Adrenal gland (tissue), 12 donors: Measurements from ENCODE around the gene PTCRA. TPM values are rescaled to one million over a fixed set of nuclear protein-coding genes. Genes with fewer than 3 reads are reported as not detected.
A peak's percentile ranks its signal among the peaks of the same experiment; 100 is the strongest.
"Not testable (repeated sequence)": the region's sequence is repeated elsewhere in the genome, so short reads cannot be mapped to it uniquely, and the experiment has no call there.

ENCODE experiments used
- DNase-seq, 7 donors: peaks; one replicate each; pipeline ENCODE4 v3.0.0-alpha.2; 2019 to 2020
- H3K27ac ChIP-seq, 5 donors: fragments of 200-600 bp; sonication (generic) in 4 of 5; 1 replicate in 3 of 5; 2 replicates in 2 of 5; pipeline versions ENCODE4 v1.5.1 to v1.8.0; 2016 to 2020; ENCODE audit warnings: mild to moderate bottlenecking in 1 of 5
- H3K27me3 ChIP-seq: fragments of 200-600 bp; 2 replicates; pipeline ENCODE4 v1.8.0; 2021
- H3K36me3 ChIP-seq, 2 donors: fragments of 200-600 bp; replicated peaks in 1 of 2; 1 replicate in 1 of 2; 2 replicates in 1 of 2; pipeline versions ENCODE4 v1.5.1 to v1.8.0; 2018 to 2022
- H3K4me1 ChIP-seq, 2 donors: fragments of 200-600 bp; replicated peaks in 1 of 2; 1 replicate in 1 of 2; 2 replicates in 1 of 2; pipeline versions ENCODE4 v1.5.1 to v1.8.0; 2018 to 2021
- H3K4me3 ChIP-seq, 4 donors: fragments of 200-600 bp; sonication (generic) in 3 of 4; one replicate each; pipeline ENCODE4 v1.5.1; 2016 to 2018
- H3K9me3 ChIP-seq, 3 donors: fragments of 200-600 bp; sonication (generic) in 1 of 3; replicated peaks in 1 of 3; 1 replicate in 2 of 3; 2 replicates in 1 of 3; pipeline versions ENCODE4 v1.5.1 to v1.8.0; 2016 to 2021
- CTCF ChIP-seq, 6 experiments: fragments of 450-650 bp in 4 of 6; fragments of 200-600 bp in 2 of 6; sonication (generic) in 1 of 6; IDR thresholded peaks; 1 replicate in 5 of 6; 2 replicates in 1 of 6; pipeline versions ENCODE4 v1.5.1 to v1.8.0; 2016 to 2021; ENCODE audit warnings: antibody characterized with exemption in 6 of 6, mild to moderate bottlenecking in 2 of 6, moderate library complexity in 1 of 6
- POLR2A ChIP-seq, 2 donors: fragments of 450-650 bp; IDR thresholded peaks; one replicate each; pipeline ENCODE4 v1.6.1; 2017; ENCODE audit warnings: antibody characterized with exemption in 2 of 2, mild to moderate bottlenecking in 2 of 2, moderate library complexity in 1 of 2
- WGBS, 4 donors: extraction: QIAGEN DNeasy Blood & Tissue Kit in 2 of 4; methylation state at CpG; one replicate each; pipeline versions ENCODE4 v1.1.5 to v1.1.7; 2013 to 2017; 5-methylcytosine and 5-hydroxymethylcytosine counted together
- intact Hi-C, 2 donors: fragments of 100-400 bp; cut with DNase I; formaldehyde crosslinking; loops; one replicate each; pipeline versions ENCODE4 v1.14.1 to v1.15.0; 2022 to 2023
- polyA plus RNA-seq, 3 donors: library from polyadenylated mRNA; stranded (reverse); fragments of 200-250 nt in 2 of 3; fragments of 350-450 nt in 1 of 3; fragmentation: Illumina TruSeq in 1 of 3; extraction: RNeasy Lipid Tissue Mini Kit (QIAGEN cat#74804) in 1 of 3; gene quantifications; one replicate each; pipeline ENCODE4 v1.2.3, GENCODE V29; 2013 to 2014
- total RNA-seq, 9 donors: library from RNA; depleted of rRNA in 4 of 9; stranded (reverse); fragments of >200 nt in 4 of 9; fragments of 120-200 nt in 1 of 9; fragmentation: NEBNext Ultra II Directional in 1 of 9; extraction: Animal tissue kit (Norgen Biotek cat#: 25700) in 1 of 9; gene quantifications; one replicate each; pipeline versions ENCODE4 v1.1.0 to v1.2.4, GENCODE V29; 2013 to 2023
- donor health status: healthy with polysubstance abuse.
- donor health status: Bipolar disorder and iron deficiency.
- donor health status: DM: yes; HTN: yes; CAD: no.
- donor health status: DM: no; HTN: no; CAD: no.
- donor health status: DM: no; HTN: no; CAD: no.
- donor health status: DM: yes; HTN: yes; CAD: no.

PTCRA gene
- total and polyA plus RNA-seq, 12 donors, result 0.22 to 0.34 TPM; not detected in 10

DNA sequence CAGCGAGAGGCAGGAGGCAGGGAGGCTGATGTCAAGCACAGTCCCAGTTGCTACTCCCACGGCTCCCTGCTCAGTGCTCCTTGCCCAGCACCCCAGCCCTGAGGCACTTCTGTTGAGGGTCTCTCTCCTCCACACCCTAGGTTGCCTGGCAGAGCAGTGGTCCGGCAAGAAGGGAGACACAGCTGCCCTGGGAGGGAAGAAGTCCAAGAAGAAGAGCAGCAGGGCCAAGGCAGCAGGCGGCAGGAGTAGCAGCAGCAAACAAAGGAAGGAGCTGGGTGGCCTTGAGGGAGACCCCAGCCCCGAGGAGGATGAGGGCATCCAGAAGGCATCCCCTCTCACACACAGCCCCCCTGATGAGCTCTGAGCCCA, 22.6 kb downstream of the PTCRA start:
- no peak for TF ChIP-seq POLR2A (IDR thresholded peaks at IDR 0.05)
- no peak for TF ChIP-seq CTCF (IDR thresholded peaks at IDR 0.05)

GRCh38 chr6:42938987-42939809, 23.3 kb downstream of the PTCRA start:
- Histone ChIP-seq H3K27me3 (no peaks in the 10 kb centered on the region), H3K9me3 (no peaks in the 10 kb centered on the region), H3K4me1 (no peaks in the 10 kb centered on the region), H3K4me3 (no peak overlapping the region), H3K36me3 (peaks cover 0 to 53% of the 10 kb centered on the region in 2 donors), H3K27ac (no peak overlapping the region)
- DNase-seq, result no peak
- TF ChIP-seq POLR2A (IDR thresholded peaks at IDR 0.05) (no peak), CTCF (IDR thresholded peaks at IDR 0.05) (no peak)
- WGBS, 4 donors, result 69 to 87% (median 84%) methylated on average over 8 to 9 of the region's 9 CpGs
- intact Hi-C loops, result no loop called here

More for the DNA sequence above, 22.6 kb downstream of the PTCRA start:
- intact Hi-C loops, result no loop called here
- peaks cover 0 to 54% of the 10 kb centered on the region in 2 donors for H3K36me3 ChIP-seq
- H3K27ac ChIP-seq, result no peak overlapping the region
- no peaks in the 10 kb centered on the region for H3K27me3 ChIP-seq
- H3K4me1 ChIP-seq, result no peaks in the 10 kb centered on the region
- 83 to 95% (median 86%) methylated on average over 4 to 5 of the region's 5 CpGs for WGBS, 4 donors
- no peak overlapping the region for H3K4me3 ChIP-seq
- no peaks in the 10 kb centered on the region for H3K9me3 ChIP-seq
- no peak for DNase-seq

GRCh38 chr6:42939810-42940167, 23.9 kb downstream of the PTCRA start:
- 58 to 67% (median 64%) methylated on average over 3 to 4 of the region's 4 CpGs for WGBS, 4 donors
- no peaks in the 10 kb centered on the region for H3K9me3 ChIP-seq
- no peaks in the 10 kb centered on the region for H3K27me3 ChIP-seq
- TF ChIP-seq POLR2A (IDR thresholded peaks at IDR 0.05), result no peak
- TF ChIP-seq CTCF (IDR thresholded peaks at IDR 0.05), result no peak
- intact Hi-C loops, result no loop called here
- H3K4me1 ChIP-seq, result no peaks in the 10 kb centered on the region
- H3K27ac ChIP-seq, result no peak overlapping the region
- peak in 1 of 7 donors; percentile 26 for DNase-seq
- H3K36me3 ChIP-seq, result peaks cover 0 to 47% of the 10 kb centered on the region in 2 donors
- H3K4me3 ChIP-seq, result no peak overlapping the region

DNA sequence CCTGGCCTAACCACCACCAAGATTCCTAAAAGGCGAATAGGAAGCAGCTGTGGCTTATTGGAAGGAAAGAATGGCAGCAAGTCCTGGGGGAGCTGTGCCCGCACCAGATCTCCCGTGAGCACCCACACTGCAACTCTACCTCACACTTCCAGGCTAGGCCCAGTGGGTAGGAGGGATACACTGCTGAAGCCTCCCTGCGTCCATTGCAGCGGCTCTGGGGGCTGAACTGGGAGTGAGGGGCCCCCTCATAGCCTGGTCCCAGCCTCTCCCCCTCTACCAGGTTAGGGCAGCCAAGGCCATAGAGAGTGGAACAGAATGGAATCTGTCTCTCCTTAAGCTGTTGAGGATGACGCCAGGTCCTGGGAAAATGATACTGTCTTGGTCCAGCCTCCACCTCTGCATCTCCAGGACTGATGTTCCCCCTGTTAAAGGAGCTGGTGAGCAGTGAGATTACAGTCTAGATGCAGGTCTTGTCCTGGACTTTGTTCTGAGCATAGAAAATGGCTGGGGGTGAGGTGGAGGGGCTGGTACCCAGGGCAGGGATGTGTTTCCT, 24.7 kb downstream of the PTCRA start:
- H3K9me3 ChIP-seq, result no peaks in the 10 kb centered on the region
- no peaks in the 10 kb centered on the region for H3K4me1 ChIP-seq
- 91 to 100% (median 97%) methylated on average over 4 to 6 of the region's 6 CpGs for WGBS, 4 donors
- TF ChIP-seq CTCF (IDR thresholded peaks at IDR 0.05) (no peak), POLR2A (IDR thresholded peaks at IDR 0.05) (no peak)
- DNase-seq, result no peak
- H3K27ac ChIP-seq, result no peak overlapping the region
- intact Hi-C loops, result no loop called here
- H3K27me3 ChIP-seq, result no peaks in the 10 kb centered on the region
- no peak overlapping the region for H3K4me3 ChIP-seq
- H3K36me3 ChIP-seq, result peaks cover 0 to 39% of the 10 kb centered on the region in 2 donors

- 91 to 97% (median 95%) methylated on average over 5 of the region's 5 CpGs for WGBS, 4 donors
- H3K9me3 ChIP-seq, intact Hi-C loops: not testable (repeated sequence)
Measured at GRCh38 chr6:42941356-42941755, 25.5 kb downstream of the PTCRA start.

More at GRCh38 chr6:42941356-42941755, 25.5 kb downstream of the PTCRA start:
- DNase-seq, H3K4me3 ChIP-seq, H3K27me3 ChIP-seq, H3K27ac ChIP-seq, H3K4me1 ChIP-seq: not testable (repeated sequence)
- H3K36me3 ChIP-seq, result peaks cover 0 to 31% of the 10 kb centered on the region in 2 donors
